HG03521 (cell line): ENCODE data around the gene MUC22.

Experiments
- ATAC-seq: cut with Tn5 transposase; IDR thresholded peaks from one replicate; pipeline ENCODE4 v1.9.1; 2021; ENCODE audit warnings: mild to moderate bottlenecking, moderate library complexity; ENCODE audit not compliant: unreplicated experiment

Gene MUC22

GRCh38 chr6:31070711-31071197 is 60.5 kb downstream of the MUC22 start:
- no peak for ATAC-seq

- ATAC-seq: no peak
Measured at GRCh38 chr6:31074401-31074800, 64.1 kb downstream of the MUC22 start.

- no peak for ATAC-seq
Measured at GRCh38 chr6:31075528-31075927, 65.3 kb downstream of the MUC22 start.

GRCh38 chr6:31076611-31077010 is 66.3 kb downstream of the MUC22 start:
- no peak for ATAC-seq

- no peak for ATAC-seq
Measured at GRCh38 chr6:31079656-31080261, 69.5 kb downstream of the MUC22 start.

GRCh38 chr6:31081872-31082271 is 71.6 kb downstream of the MUC22 start:
- ATAC-seq: no peak

GRCh38 chr6:31083742-31084354 is 73.6 kb downstream of the MUC22 start:
- ATAC-seq: no peak
